HepG2 (cell line): ENCODE data around the gene PRKCZ. TPM values are rescaled to one million over a fixed set of nuclear protein-coding genes. Genes with fewer than 3 reads are reported as not detected.

Experiments
- ATAC-seq: fragments of 200-7000 bp; cut with Tn5 transposase; 3 replicates; pipeline ENCODE4 v1.9.1; 2020; ENCODE audit warnings: mild to moderate bottlenecking, moderate library complexity
- BruUV-seq: library from RNA; stranded (reverse); fragments of 400-500 nt; replicated peaks from 2 replicates; lab custom pipeline; 2021; lab: Mats Ljungman, UMichigan
- CTCF ChIA-PET: fragments of 300-600 bp; formaldehyde crosslinking; extraction: SDS; loops from one replicate; lab custom pipeline; 2021; ENCODE audit warnings: low total read pairs, inconsistent platforms, low intra/inter-chr PET ratio; lab: Yijun Ruan, JAX
- POLR2A ChIA-PET: fragments of 350-600 bp; sonication (Branson Sonifier 250); formaldehyde crosslinking; loops from one replicate; lab custom pipeline; 2020; ENCODE audit warnings: antibody characterized with exemption, inconsistent platforms; lab: Yijun Ruan, JAX
- DNase-seq: peaks from one replicate; pipeline ENCODE4 v3.0.0-alpha.2; 2015; ENCODE audit warnings: low spot score
- FAIRE-seq: peaks from 3 replicates; lab custom pipeline; 2011; peaks lifted over from hg19 to GRCh38; lab: Jason Lieb, UNC
- H2AFZ ChIP-seq: one replicate; pipeline ENCODE4 v1.6.1; 2011; ENCODE audit warnings: low read length, inconsistent platforms
- H3K27ac ChIP-seq: fragments of 300-600 bp; 3 replicates; pipeline ENCODE4 v1.8.0; 2011; ENCODE audit warnings: mixed run types, mild to moderate bottlenecking, mixed read lengths, low read length, inconsistent platforms; ENCODE audit not compliant: insufficient read depth; ENCODE audit errors: extremely low read length
- H3K27me3 ChIP-seq, 2 experiments: fragments of 200-600 bp in 1 of 2; 2 replicates in 1 of 2; 3 replicates in 1 of 2; pipeline versions ENCODE4 v1.6.0 to v1.8.0; 2011; ENCODE audit warnings: low read length in 2 of 2, mild to moderate bottlenecking in 2 of 2, moderate library complexity in 2 of 2, inconsistent platforms in 1 of 2; ENCODE audit not compliant: insufficient read depth in 2 of 2, control insufficient read depth in 1 of 2
- H3K36me3 ChIP-seq, 2 experiments: fragments of 200-600 bp in 1 of 2; replicated peaks in 1 of 2; 2 replicates in 1 of 2; 3 replicates in 1 of 2; pipeline versions ENCODE4 v1.5.1 to v1.8.0; 2011; ENCODE audit warnings: low read length in 2 of 2, inconsistent platforms in 1 of 2; ENCODE audit not compliant: insufficient read depth in 2 of 2, control insufficient read depth in 1 of 2
- H3K4me1 ChIP-seq: 2 replicates; pipeline ENCODE4 v1.5.1; 2012; ENCODE audit warnings: low read length, inconsistent platforms; ENCODE audit not compliant: insufficient read depth
- H3K4me2 ChIP-seq: 2 replicates; pipeline ENCODE4 v1.6.0; 2011; ENCODE audit warnings: low read depth, low read length, inconsistent platforms
- H3K4me3 ChIP-seq, 3 experiments: fragments of 200-600 bp in 1 of 3; sonication (generic), shearing (Covaris generic) in 1 of 3; replicated peaks in 1 of 3; 2 replicates each; pipeline ENCODE4 v1.5.1; 2011 to 2016; ENCODE audit warnings: low read length in 3 of 3, inconsistent platforms in 2 of 3, low read depth in 2 of 3, mild to moderate bottlenecking in 2 of 3, control low read depth in 1 of 3, mixed read lengths in 1 of 3; ENCODE audit not compliant: insufficient read depth in 1 of 3
- H3K79me2 ChIP-seq: one replicate; pipeline ENCODE4 v1.6.1; 2011; ENCODE audit warnings: low read length, inconsistent platforms; ENCODE audit not compliant: insufficient read depth
- H3K9ac ChIP-seq: 2 replicates; pipeline ENCODE4 v1.6.0; 2011; ENCODE audit warnings: mild to moderate bottlenecking, low read depth, low read length, inconsistent platforms; ENCODE audit not compliant: insufficient read depth
- H3K9me3 ChIP-seq: 2 replicates; pipeline ENCODE4 v1.5.1; 2012; ENCODE audit warnings: mild to moderate bottlenecking, low read length
- H4K20me1 ChIP-seq: 2 replicates; pipeline ENCODE4 v1.6.0; 2011; ENCODE audit warnings: inconsistent platforms, mild to moderate bottlenecking, low read length, moderate library complexity; ENCODE audit not compliant: insufficient read depth
- STAT5B ChIP-seq: sonication (generic); formaldehyde crosslinking; IDR thresholded peaks from 2 replicates; pipeline ENCODE4 v1.4.0; 2020; ENCODE audit warnings: missing genetic modification reagents
- WGBS: methylation state at CpG from one replicate; pipeline ENCODE4 v1.1.6; 2017; ENCODE audit warnings: low lambda C conversion rate; 5-methylcytosine and 5-hydroxymethylcytosine counted together
- in situ Hi-C: cut with HindIII; loops from 2 replicates; pipeline ENCODE4 v1.10.0; 2017; ENCODE audit warnings: low pct_unique_long_range_greater_than_20kb; ENCODE audit not compliant: extremely low pct_ligation_motif_present
- intact Hi-C: fragments of 100-400 bp; cut with micrococcal nuclease; formaldehyde crosslinking; loops from one replicate; pipeline ENCODE4 v1.10.0; 2022; ENCODE audit not compliant: unreplicated experiment
- polyA plus RNA-seq, 8 experiments: library from polyadenylated mRNA; depleted of rRNA in 3 of 8; stranded (reverse) in 7 of 8; unstranded in 1 of 8; fragments of >200 nt; fragmentation: Illumina TruSeq in 4 of 8; extraction: Trizol in 4 of 8; gene quantifications; 2 replicates each; pipeline versions ENCODE4 v1.2.1 to v1.2.3, GENCODE V29; 2011 to 2016; ENCODE audit warnings: low read depth in 4 of 8, missing spikeins in 1 of 8, mixed read lengths in 1 of 8; ENCODE audit not compliant: insufficient read depth in 1 of 8
- total RNA-seq, 5 experiments: library from RNA; depleted of rRNA; stranded (reverse); fragments of >200 nt; fragmentation: Illumina TruSeq; extraction: Trizol; gene quantifications; 2 replicates each; pipeline ENCODE4 v1.2.3, GENCODE V29; 2016; ENCODE audit warnings: low read depth in 1 of 5
- TF ChIP-seq, protein P1 (sequence below): sonication (generic); formaldehyde crosslinking; IDR thresholded peaks from 2 replicates; pipeline ENCODE4 v1.5.0; 2020; ENCODE audit warnings: missing genetic modification reagents
- TF ChIP-seq, protein P2 (sequence below): sonication (generic); formaldehyde crosslinking; IDR thresholded peaks from 2 replicates; pipeline ENCODE4 v1.5.0; 2020; ENCODE audit warnings: mild to moderate bottlenecking, missing genetic modification reagents, moderate library complexity
- TF ChIP-seq, protein P3 (sequence below): sonication (generic); formaldehyde crosslinking; IDR thresholded peaks from 2 replicates; pipeline ENCODE4 v1.5.1; 2020; ENCODE audit warnings: mild to moderate bottlenecking, missing genetic modification reagents, borderline replicate concordance

The PRKCZ gene
- total and polyA plus RNA-seq, 2 of the 13 experiments (the other 11 are each of a cell fraction or from before 2014, with no cell fraction given) = 34.7 to 85.2 TPM

DNA sequence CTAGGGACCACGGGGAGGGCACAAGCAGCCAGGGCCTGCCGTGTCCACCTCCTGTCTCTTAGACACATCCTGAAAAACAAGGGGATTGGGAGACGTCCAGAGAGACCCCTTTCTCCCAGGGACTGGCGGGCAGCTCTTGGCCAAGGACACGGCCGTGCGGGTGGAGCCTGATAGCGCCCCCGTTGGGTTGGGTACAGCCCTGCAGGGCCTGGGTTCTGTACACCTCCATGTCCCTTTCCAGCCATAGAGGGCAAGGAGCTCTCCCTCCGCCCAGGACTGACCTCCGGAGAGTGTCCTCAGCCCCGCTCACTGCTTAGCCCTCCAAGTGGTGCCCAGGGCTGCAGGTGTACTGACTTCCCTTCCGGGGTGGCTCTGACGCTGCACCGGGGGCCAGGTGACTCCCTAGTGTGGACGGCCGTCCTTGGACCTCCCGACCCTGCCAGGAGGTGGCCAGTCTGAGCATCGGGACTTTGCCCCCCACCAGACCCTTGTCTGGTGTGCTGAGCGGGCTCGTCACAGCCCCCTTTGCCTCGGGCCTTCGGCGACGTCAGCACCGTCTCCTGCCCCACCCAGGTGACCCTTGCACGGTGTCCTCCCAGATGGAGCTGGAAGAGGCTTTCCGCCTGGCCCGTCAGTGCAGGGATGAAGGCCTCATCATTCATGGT lies 5.8 kb downstream of the PRKCZ start:
- no peak for FAIRE-seq
- 95% methylated on average over 8 of the region's 29 CpGs for WGBS

More for the DNA sequence above, 5.8 kb downstream of the PRKCZ start:
- CTCF ChIA-PET = no interaction called here
- H2AFZ ChIP-seq = no peak overlapping the region
- TF ChIP-seq, protein P1, sequence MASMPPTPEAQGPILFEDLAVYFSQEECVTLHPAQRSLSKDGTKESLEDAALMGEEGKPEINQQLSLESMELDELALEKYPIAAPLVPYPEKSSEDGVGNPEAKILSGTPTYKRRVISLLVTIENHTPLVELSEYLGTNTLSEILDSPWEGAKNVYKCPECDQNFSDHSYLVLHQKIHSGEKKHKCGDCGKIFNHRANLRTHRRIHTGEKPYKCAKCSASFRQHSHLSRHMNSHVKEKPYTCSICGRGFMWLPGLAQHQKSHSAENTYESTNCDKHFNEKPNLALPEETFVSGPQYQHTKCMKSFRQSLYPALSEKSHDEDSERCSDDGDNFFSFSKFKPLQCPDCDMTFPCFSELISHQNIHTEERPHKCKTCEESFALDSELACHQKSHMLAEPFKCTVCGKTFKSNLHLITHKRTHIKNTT (CRISPR knock-in tag) = no peak
- TF ChIP-seq, protein P2, sequence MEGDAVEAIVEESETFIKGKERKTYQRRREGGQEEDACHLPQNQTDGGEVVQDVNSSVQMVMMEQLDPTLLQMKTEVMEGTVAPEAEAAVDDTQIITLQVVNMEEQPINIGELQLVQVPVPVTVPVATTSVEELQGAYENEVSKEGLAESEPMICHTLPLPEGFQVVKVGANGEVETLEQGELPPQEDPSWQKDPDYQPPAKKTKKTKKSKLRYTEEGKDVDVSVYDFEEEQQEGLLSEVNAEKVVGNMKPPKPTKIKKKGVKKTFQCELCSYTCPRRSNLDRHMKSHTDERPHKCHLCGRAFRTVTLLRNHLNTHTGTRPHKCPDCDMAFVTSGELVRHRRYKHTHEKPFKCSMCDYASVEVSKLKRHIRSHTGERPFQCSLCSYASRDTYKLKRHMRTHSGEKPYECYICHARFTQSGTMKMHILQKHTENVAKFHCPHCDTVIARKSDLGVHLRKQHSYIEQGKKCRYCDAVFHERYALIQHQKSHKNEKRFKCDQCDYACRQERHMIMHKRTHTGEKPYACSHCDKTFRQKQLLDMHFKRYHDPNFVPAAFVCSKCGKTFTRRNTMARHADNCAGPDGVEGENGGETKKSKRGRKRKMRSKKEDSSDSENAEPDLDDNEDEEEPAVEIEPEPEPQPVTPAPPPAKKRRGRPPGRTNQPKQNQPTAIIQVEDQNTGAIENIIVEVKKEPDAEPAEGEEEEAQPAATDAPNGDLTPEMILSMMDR (CRISPR knock-in tag) = 0 out of 2 replicates have a peak, but pooled peaks have one; percentile 6
- TF ChIP-seq, protein P3, sequence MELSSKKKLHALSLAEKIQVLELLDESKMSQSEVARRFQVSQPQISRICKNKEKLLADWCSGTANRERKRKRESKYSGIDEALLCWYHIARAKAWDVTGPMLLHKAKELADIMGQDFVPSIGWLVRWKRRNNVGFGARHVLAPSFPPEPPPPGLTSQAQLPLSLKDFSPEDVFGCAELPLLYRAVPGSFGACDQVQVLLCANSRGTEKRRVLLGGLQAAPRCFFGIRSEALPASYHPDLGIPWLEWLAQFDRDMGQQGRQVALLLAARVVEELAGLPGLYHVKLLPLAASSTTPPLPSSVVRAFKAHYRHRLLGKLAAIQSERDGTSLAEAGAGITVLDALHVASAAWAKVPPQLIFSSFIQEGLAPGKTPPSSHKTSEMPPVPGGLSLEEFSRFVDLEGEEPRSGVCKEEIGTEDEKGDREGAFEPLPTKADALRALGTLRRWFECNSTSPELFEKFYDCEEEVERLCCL (CRISPR knock-in tag) = no peak
- TF ChIP-seq STAT5B (CRISPR knock-in tag) = no peak
- H3K4me2 ChIP-seq = no peak overlapping the region
- no peaks in the 10 kb centered on the region for H3K9me3 ChIP-seq
- H3K79me2 ChIP-seq = peaks cover 3% of the 10 kb centered on the region
- no TSS peak for BruUV-seq
- no peak overlapping the region for H3K27ac ChIP-seq
- H4K20me1 ChIP-seq = 0 out of 2 replicates have a peak, but pooled peaks cover 5% of the 10 kb centered on the region
- no peak overlapping the region for H3K9ac ChIP-seq
- H3K4me3 ChIP-seq = no peak overlapping the region
- peaks cover 27% of the 10 kb centered on the region for H3K4me1 ChIP-seq
- in situ Hi-C loops = no loop called here
- POLR2A ChIA-PET = no interaction called here
- H3K27me3 ChIP-seq = no peaks in the 10 kb centered on the region
- peaks cover 12 to 31% of the 10 kb centered on the region in 2 experiments; a peak in 4 of 5 replicates for H3K36me3 ChIP-seq
- intact Hi-C loops = no loop called here
- DNase-seq (no peak), ATAC-seq (no peak)
